Effector memory CD8-positive, alpha-beta T cell (primary cell): ENCODE measurements around the gene C19orf33.
A peak's percentile ranks its signal among the peaks of the same experiment; 100 is the strongest.

Experiments used
- ATAC-seq: fragments of 150-1000 bp; cut with Tn5 transposase; replicated peaks from 2 replicates; pipeline ENCODE4 v1.10.0; 2021; ENCODE audit warnings: mild to moderate bottlenecking, moderate library complexity
- DNase-seq, 3 experiments: peaks; one replicate each; pipeline ENCODE4 v3.0.0; 2021
- H3K27ac Mint-ChIP-seq, 2 donors: one replicate each; pipeline ENCODE4 v1.8.0; 2022; ENCODE audit warnings: mild to moderate bottlenecking in 2 of 2, mixed read lengths in 2 of 2, moderate library complexity in 2 of 2
- H3K27me3 Mint-ChIP-seq, 2 donors: one replicate each; pipeline ENCODE4 v1.8.0; 2022; ENCODE audit warnings: mixed read lengths in 2 of 2
- H3K36me3 Mint-ChIP-seq: one replicate; pipeline ENCODE4 v1.8.0; 2022; ENCODE audit warnings: mild to moderate bottlenecking, moderate library complexity, mixed read lengths; ENCODE audit not compliant: insufficient read depth
- H3K4me1 Mint-ChIP-seq, 2 donors: one replicate each; pipeline ENCODE4 v1.8.0; 2022; ENCODE audit warnings: low read depth in 2 of 2, mixed read lengths in 2 of 2
- H3K4me3 Mint-ChIP-seq, 2 donors: one replicate each; pipeline ENCODE4 v1.8.0; 2022; ENCODE audit warnings: mild to moderate bottlenecking in 2 of 2, mixed read lengths in 2 of 2, moderate library complexity in 2 of 2
- H3K9me3 Mint-ChIP-seq, 2 donors: one replicate each; pipeline ENCODE4 v1.8.0; 2022; ENCODE audit warnings: mixed read lengths in 2 of 2

C19orf33 gene

GRCh38 chr19:38308926-38309614 lies 5.0 kb downstream of the C19orf33 start:
- DNase-seq: no peak
- Mint-ChIP-seq H3K4me1 (peaks cover 13% of the 10 kb centered on the region in 2 donors), H3K36me3 (peaks cover 6% of the 10 kb centered on the region), H3K27ac (no peak overlapping the region), H3K4me3 (no peak overlapping the region), H3K9me3 (no peaks in the 10 kb centered on the region), H3K27me3 (no peaks in the 10 kb centered on the region)
- no peak for ATAC-seq

- DNase-seq (no peak), ATAC-seq (no peak)
- Mint-ChIP-seq H3K4me3 (no peak overlapping the region), H3K9me3 (no peaks in the 10 kb centered on the region), H3K27me3 (no peaks in the 10 kb centered on the region), H3K27ac (no peak overlapping the region), H3K4me1 (peaks cover 13% of the 10 kb centered on the region in 2 donors), H3K36me3 (peaks cover 6% of the 10 kb centered on the region)
Observed at GRCh38 chr19:38309615-38310278, 5.7 kb downstream of the C19orf33 start.

GRCh38 chr19:38310279-38310670 lies 6.2 kb downstream of the C19orf33 start:
- Mint-ChIP-seq H3K36me3 (peaks cover 9% of the 10 kb centered on the region), H3K4me1 (peaks cover 13 to 15% of the 10 kb centered on the region in 2 donors), H3K27ac (no peak overlapping the region), H3K9me3 (no peaks in the 10 kb centered on the region), H3K27me3 (no peaks in the 10 kb centered on the region), H3K4me3 (no peak overlapping the region)
- ATAC-seq: no peak
- DNase-seq: no peak

DNA sequence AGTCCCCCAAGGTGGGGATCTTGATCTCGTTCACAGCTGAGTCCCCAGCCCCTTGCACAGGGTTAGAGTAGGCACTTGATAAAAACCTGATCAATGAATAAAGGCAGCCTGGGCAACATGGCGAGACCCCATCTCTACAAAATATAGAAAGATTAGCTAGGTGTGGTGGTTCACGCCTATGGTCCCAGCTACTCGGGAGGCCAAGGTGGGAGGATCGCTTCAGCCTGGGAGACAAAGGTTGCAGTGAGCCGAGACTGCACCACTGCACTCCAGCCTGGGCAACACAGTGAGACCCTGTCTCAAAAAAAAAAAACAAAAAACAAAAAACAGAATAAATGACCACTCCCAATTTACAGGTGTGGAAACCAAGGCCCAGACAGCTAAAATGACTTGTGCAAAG lies 6.9 kb downstream of the C19orf33 start:
- Mint-ChIP-seq H3K27ac (no peak overlapping the region), H3K9me3 (no peaks in the 10 kb centered on the region), H3K36me3 (peaks cover 10% of the 10 kb centered on the region), H3K27me3 (no peaks in the 10 kb centered on the region), H3K4me3 (no peak overlapping the region), H3K4me1 (peaks cover 13 to 16% of the 10 kb centered on the region in 2 donors)
- ATAC-seq (no peak), DNase-seq (no peak)

- Mint-ChIP-seq H3K4me3 (peak within 1 kb of the TSS; percentile 82 to 83), H3K27ac (peak within 1 kb of the TSS; percentile 97 to 98), H3K36me3 (peaks cover 11% of the 10 kb centered on the region), H3K4me1 (peaks cover 34 to 37% of the 10 kb centered on the region in 2 donors), H3K27me3 (no peaks in the 10 kb centered on the region), H3K9me3 (no peaks in the 10 kb centered on the region)
- peak; percentile 94 to 95 (median 94) for DNase-seq
- peak; percentile 85 for ATAC-seq
Observed at GRCh38 chr19:38315657-38316476, 11.8 kb downstream of the C19orf33 start, which contains the start of gene YIF1B. Gene YIF1B, minus strand, starts transcription at chr19:38315947. Its CDS starts 30 bp downstream, at chr19:38315917.

GRCh38 chr19:38316477-38317067 lies 12.5 kb downstream of the C19orf33 start:
- DNase-seq (no peak), ATAC-seq (peak; percentile 14)
- no peaks in the 10 kb centered on the region for H3K9me3 Mint-ChIP-seq
- peaks cover 13% of the 10 kb centered on the region for H3K36me3 Mint-ChIP-seq
- H3K27me3 Mint-ChIP-seq: no peaks in the 10 kb centered on the region
- H3K4me3 Mint-ChIP-seq: peak overlapping the region; percentile 82 to 83
- H3K27ac Mint-ChIP-seq: peak overlapping the region; percentile 97 to 98
- peaks cover 41 to 42% of the 10 kb centered on the region in 2 donors for H3K4me1 Mint-ChIP-seq

DNA sequence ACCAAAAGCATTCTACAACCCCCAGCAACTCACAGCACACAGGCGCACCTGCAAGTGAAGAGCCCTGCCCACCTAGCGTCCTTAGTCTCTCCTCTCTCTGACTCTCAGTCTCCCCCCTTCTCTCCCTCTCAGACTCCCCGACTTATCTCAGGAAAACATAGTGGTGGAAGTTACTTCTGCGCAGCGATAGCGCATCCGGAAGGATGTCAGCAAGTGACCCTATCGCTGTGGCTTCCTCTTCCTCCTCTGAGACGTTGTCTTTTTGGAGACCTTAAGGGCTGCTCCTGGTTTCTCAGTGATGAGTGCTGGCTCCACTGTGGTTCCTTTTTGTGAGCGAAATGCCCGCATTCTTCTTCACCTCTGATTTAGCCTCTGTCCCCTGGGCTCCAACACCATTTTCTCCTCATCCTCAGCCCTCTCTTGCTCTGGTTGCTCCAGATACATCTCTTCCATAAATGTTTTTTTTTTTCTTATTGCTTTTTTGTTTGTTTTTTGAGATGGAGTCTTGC lies 13.1 kb downstream of the C19orf33 start:
- Mint-ChIP-seq H3K27ac (peak overlapping the region; percentile 97 to 98), H3K9me3 (no peaks in the 10 kb centered on the region), H3K4me1 (peaks cover 42 to 46% of the 10 kb centered on the region in 2 donors), H3K27me3 (no peaks in the 10 kb centered on the region), H3K36me3 (peaks cover 15% of the 10 kb centered on the region), H3K4me3 (peak overlapping the region; percentile 82 to 83)
- ATAC-seq: no peak
- DNase-seq: peak; percentile 3 to 13 (median 8)

GRCh38 chr19:38318660-38319059 lies 14.6 kb downstream of the C19orf33 start:
- ATAC-seq (no peak), DNase-seq (no peak)
- peak overlapping the region in 1 of 2 donors; percentile 92 for H3K4me3 Mint-ChIP-seq
- H3K27me3 Mint-ChIP-seq: no peaks in the 10 kb centered on the region
- peaks cover 15% of the 10 kb centered on the region for H3K36me3 Mint-ChIP-seq
- H3K27ac Mint-ChIP-seq: peak overlapping the region in 1 of 2 donors; percentile 31
- H3K4me1 Mint-ChIP-seq: peaks cover 37 to 40% of the 10 kb centered on the region in 2 donors
- H3K9me3 Mint-ChIP-seq: no peaks in the 10 kb centered on the region

GRCh38 chr19:38319421-38320258 lies 15.6 kb downstream of the C19orf33 start, which contains the start of gene KCNK6:
Gene KCNK6, plus strand, starts transcription at chr19:38319845. Its CDS starts 106 bp downstream, at chr19:38319951.
- H3K36me3 Mint-ChIP-seq: peaks cover 15% of the 10 kb centered on the region
- H3K9me3 Mint-ChIP-seq: no peaks in the 10 kb centered on the region
- no peaks in the 10 kb centered on the region for H3K27me3 Mint-ChIP-seq
- peak within 1 kb of the TSS; percentile 70 to 78 for H3K27ac Mint-ChIP-seq
- DNase-seq (peak; percentile 13 to 31 (median 27)), ATAC-seq (peak; percentile 2)
- H3K4me1 Mint-ChIP-seq: peaks cover 35 to 39% of the 10 kb centered on the region in 2 donors
- H3K4me3 Mint-ChIP-seq: peak within 1 kb of the TSS; percentile 85 to 92

DNA sequence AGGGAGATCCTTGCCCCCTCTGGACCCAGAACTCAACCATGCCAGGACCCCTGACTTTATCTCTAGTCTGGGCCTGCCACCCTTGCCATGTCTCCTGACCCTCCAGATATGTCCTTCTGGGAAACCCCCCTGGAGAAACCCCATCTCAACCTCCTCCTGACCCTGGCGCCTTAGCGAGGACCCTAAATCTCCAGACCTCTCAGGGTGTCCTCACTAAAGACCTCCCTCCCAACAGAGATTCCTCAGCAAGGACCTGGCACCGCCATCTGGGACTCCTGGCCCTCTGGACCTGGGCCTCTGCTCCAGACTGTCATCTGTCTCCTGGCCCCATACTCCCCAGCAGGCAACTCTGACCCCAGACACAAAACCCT lies 16.9 kb downstream of the C19orf33 start:
- Mint-ChIP-seq H3K9me3 (no peaks in the 10 kb centered on the region), H3K27me3 (no peaks in the 10 kb centered on the region), H3K27ac (peak overlapping the region; percentile 70 to 78), H3K4me3 (peak overlapping the region; percentile 85 to 92), H3K36me3 (peaks cover 16% of the 10 kb centered on the region), H3K4me1 (peaks cover 35 to 36% of the 10 kb centered on the region in 2 donors)
- no peak for DNase-seq
- ATAC-seq: no peak

DNA sequence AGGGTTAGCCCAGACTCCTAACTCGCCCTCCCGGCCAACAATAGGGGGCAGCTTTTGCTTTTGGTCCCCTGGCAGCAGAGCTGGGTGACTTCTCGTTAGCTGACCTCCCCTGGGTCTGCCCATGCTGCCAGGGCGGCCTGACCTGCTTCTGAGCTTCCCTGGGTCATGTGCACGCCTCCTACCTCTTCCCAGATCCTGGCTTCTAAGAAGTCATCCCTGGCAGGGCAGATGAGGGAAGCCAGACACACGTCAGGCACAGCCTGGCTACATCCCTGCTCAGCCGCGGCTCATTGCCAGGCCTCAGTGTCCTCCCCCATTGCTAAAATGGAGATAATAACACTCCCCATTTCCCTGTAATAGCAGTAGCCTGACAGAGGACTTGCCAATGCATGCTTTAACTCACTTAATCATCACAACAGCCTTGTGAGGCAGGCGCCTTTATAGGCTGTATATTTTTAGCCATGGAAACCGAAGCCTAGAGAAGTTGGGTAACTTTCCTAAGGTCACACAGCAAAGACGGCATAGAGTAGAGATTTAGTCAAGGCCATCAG lies 17.7 kb downstream of the C19orf33 start:
- ATAC-seq (no peak), DNase-seq (no peak)
- no peaks in the 10 kb centered on the region for H3K9me3 Mint-ChIP-seq
- peak overlapping the region; percentile 85 to 92 for H3K4me3 Mint-ChIP-seq
- peaks cover 34% of the 10 kb centered on the region in 2 donors for H3K4me1 Mint-ChIP-seq
- H3K36me3 Mint-ChIP-seq: peaks cover 14% of the 10 kb centered on the region
- H3K27me3 Mint-ChIP-seq: no peaks in the 10 kb centered on the region
- peak overlapping the region in 1 of 2 donors; percentile 4 for H3K27ac Mint-ChIP-seq

GRCh38 chr19:38323291-38323690 lies 19.2 kb downstream of the C19orf33 start:
- Mint-ChIP-seq H3K27ac (no peak overlapping the region), H3K27me3 (no peaks in the 10 kb centered on the region), H3K9me3 (no peaks in the 10 kb centered on the region), H3K36me3 (peaks cover 14% of the 10 kb centered on the region), H3K4me3 (no peak overlapping the region), H3K4me1 (peaks cover 25 to 26% of the 10 kb centered on the region in 2 donors)
- DNase-seq: no peak
- ATAC-seq: no peak
